SK-N-SH (cell line): ENCODE data around the gene NREP. TPM values are rescaled to one million over a fixed set of nuclear protein-coding genes. Genes with fewer than 3 reads are reported as not detected.

Source experiments
- CTCF ChIA-PET: fragments of 300-600, 350-600 bp; formaldehyde crosslinking; extraction: SDS; loops from one replicate; lab custom pipeline; 2021; lab: Yijun Ruan, JAX
- POLR2A ChIA-PET: fragments of 350-600 bp; sonication (Branson Sonifier 250); formaldehyde crosslinking; extraction: SDS; loops from one replicate; lab custom pipeline; 2020; ENCODE audit warnings: antibody characterized with exemption, inconsistent platforms; lab: Yijun Ruan, JAX
- DNase-seq: peaks from one replicate; pipeline ENCODE4 v3.0.0; 2012
- H2AFZ ChIP-seq: fragments of 200-600 bp; sonication (generic); 2 replicates; pipeline ENCODE4 v1.8.1; 2016; ENCODE audit warnings: antibody characterized with exemption, mild to moderate bottlenecking, low read depth
- H3F3A ChIP-seq: fragments of 200-600 bp; sonication (generic); replicated peaks from 2 replicates; pipeline ENCODE3; 2016; ENCODE audit warnings: antibody characterized with exemption, mild to moderate bottlenecking; ENCODE audit not compliant: insufficient read depth
- H3K27ac ChIP-seq, 2 experiments: fragments of 200-500 bp in 1 of 2; fragments of 200-600 bp in 1 of 2; sonication (Bioruptor generic) in 1 of 2; sonication (generic), shearing (Covaris generic) in 1 of 2; 2 replicates each; pipeline versions ENCODE4 v1.5.1 to v1.6.1; 2014 to 2016; ENCODE audit warnings: low read depth in 2 of 2, inconsistent platforms in 1 of 2, low read length in 1 of 2, mild to moderate bottlenecking in 1 of 2, mixed read lengths in 1 of 2
- H3K27me3 ChIP-seq: fragments of 200-600 bp; sonication (generic), shearing (Covaris generic); 2 replicates; pipeline ENCODE4 v1.6.1; 2016; ENCODE audit warnings: mixed run types; ENCODE audit not compliant: insufficient read depth
- H3K36me3 ChIP-seq, 2 experiments: fragments of 200-500 bp in 1 of 2; fragments of 200-600 bp in 1 of 2; sonication (Bioruptor generic) in 1 of 2; sonication (generic) in 1 of 2; replicated peaks in 1 of 2; 2 replicates each; pipeline versions ENCODE3 to v1.5.1; 2014 to 2016; ENCODE audit warnings: low read length in 1 of 2, mild to moderate bottlenecking in 1 of 2; ENCODE audit not compliant: insufficient read depth in 2 of 2, control insufficient read depth in 1 of 2
- H3K4me1 ChIP-seq, 2 experiments: fragments of 200-500 bp in 1 of 2; fragments of 200-600 bp in 1 of 2; sonication (Bioruptor generic) in 1 of 2; sonication (generic), shearing (Covaris generic) in 1 of 2; 2 replicates each; pipeline versions ENCODE4 v1.5.1 to v1.6.1; 2014 to 2016; ENCODE audit warnings: low read depth in 1 of 2, low read length in 1 of 2, mixed run types in 1 of 2; ENCODE audit not compliant: insufficient read depth in 2 of 2, control insufficient read depth in 1 of 2
- H3K4me2 ChIP-seq: fragments of 200-600 bp; sonication (generic), shearing (Covaris generic); 2 replicates; pipeline ENCODE4 v1.6.1; 2017; ENCODE audit warnings: mixed run types
- H3K4me3 ChIP-seq, 2 experiments: fragments of 200-500 bp in 1 of 2; fragments of 200-600 bp in 1 of 2; sonication (Bioruptor generic) in 1 of 2; sonication (generic), shearing (Covaris generic) in 1 of 2; 2 replicates each; pipeline versions ENCODE4 v1.5.1 to v1.8.1; 2014 to 2016; ENCODE audit warnings: low read depth in 2 of 2, inconsistent platforms in 1 of 2, low read length in 1 of 2, mild to moderate bottlenecking in 1 of 2, mixed read lengths in 1 of 2, moderate library complexity in 1 of 2
- H3K79me2 ChIP-seq: fragments of 200-600 bp; sonication (generic); 2 replicates; pipeline ENCODE4 v1.8.1; 2017; ENCODE audit warnings: mild to moderate bottlenecking; ENCODE audit not compliant: insufficient read depth
- H3K9ac ChIP-seq: fragments of 200-600 bp; sonication (generic); 2 replicates; pipeline ENCODE4 v1.6.1; 2017; ENCODE audit warnings: mixed run types
- H3K9me2 ChIP-seq: fragments of 200-600 bp; sonication (generic); 2 replicates; pipeline ENCODE4 v1.6.1; 2017; ENCODE audit warnings: mixed run types
- H3K9me3 ChIP-seq: fragments of 200-600 bp; sonication (generic); 2 replicates; pipeline ENCODE4 v1.6.1; 2017; ENCODE audit warnings: mixed run types, mild to moderate bottlenecking, moderate library complexity
- H4K20me1 ChIP-seq: fragments of 200-600 bp; sonication (generic); 2 replicates; pipeline ENCODE4 v1.6.1; 2017; ENCODE audit warnings: mild to moderate bottlenecking, mixed run types; ENCODE audit not compliant: insufficient read depth
- ELF1 ChIP-seq: IDR thresholded peaks from 2 replicates; pipeline ENCODE4 v1.4.0; 2012
- EZH2phosphoT487 ChIP-seq: fragments of 200-600 bp; sonication (generic); IDR thresholded peaks from 2 replicates; pipeline ENCODE4 v1.6.1; 2017; ENCODE audit warnings: low read depth, mixed run types, mild to moderate bottlenecking, antibody characterized with exemption, moderate library complexity, borderline replicate concordance
- FOSL2 ChIP-seq: IDR thresholded peaks from 2 replicates; pipeline ENCODE4 v1.4.0; 2012; ENCODE audit warnings: low read depth, mild to moderate bottlenecking, moderate library complexity, borderline replicate concordance
- FOXJ3 ChIP-seq: sonication (generic); formaldehyde crosslinking; IDR thresholded peaks from 2 replicates; pipeline ENCODE4 v1.5.1; 2020; ENCODE audit warnings: mild to moderate bottlenecking, missing genetic modification reagents
- FOXM1 ChIP-seq: IDR thresholded peaks from 2 replicates; pipeline ENCODE4 v1.4.0; 2012; ENCODE audit warnings: low read depth, mild to moderate bottlenecking
- IRF3 ChIP-seq: fragments of 150-350 bp; IDR thresholded peaks from 2 replicates; pipeline ENCODE4 v1.6.1; 2016; ENCODE audit warnings: mild to moderate bottlenecking, low read depth, low read length
- MAX ChIP-seq: IDR thresholded peaks from 2 replicates; pipeline ENCODE4 v1.4.0; 2012; ENCODE audit warnings: low read depth
- MEF2A ChIP-seq: IDR thresholded peaks from 2 replicates; pipeline ENCODE4 v1.4.0; 2012; ENCODE audit warnings: low read depth, borderline replicate concordance
- NRF1 ChIP-seq: IDR thresholded peaks from 2 replicates; pipeline ENCODE4 v1.6.1; 2012; ENCODE audit warnings: low read depth, mild to moderate bottlenecking, low read length
- PBX3 ChIP-seq: IDR thresholded peaks from 2 replicates; pipeline ENCODE4; 2012
- POLR2AphosphoS5 ChIP-seq: IDR thresholded peaks from 2 replicates; pipeline ENCODE4 v1.6.1; 2012; ENCODE audit warnings: low read depth, low read length
- RAD21 ChIP-seq: IDR thresholded peaks from 2 replicates; pipeline ENCODE4 v1.6.1; 2012; ENCODE audit warnings: mild to moderate bottlenecking, low read length
- RXRA ChIP-seq: IDR thresholded peaks from 2 replicates; pipeline ENCODE4 v1.4.0; 2012; ENCODE audit warnings: low read depth, mild to moderate bottlenecking, borderline replicate concordance
- SMC3 ChIP-seq: IDR thresholded peaks from 2 replicates; pipeline ENCODE4 v1.6.1; 2012; ENCODE audit warnings: low read depth, low read length, improper control_type of control experiment
- TAF1 ChIP-seq: IDR thresholded peaks from 2 replicates; pipeline ENCODE4 v1.6.1; 2012; ENCODE audit warnings: low read depth, mild to moderate bottlenecking, low read length, moderate library complexity, borderline replicate concordance
- TCF12 ChIP-seq: IDR thresholded peaks from 2 replicates; pipeline ENCODE4 v1.4.0; 2012
- TEAD4 ChIP-seq: IDR thresholded peaks from 2 replicates; pipeline ENCODE4 v1.4.0; 2012; ENCODE audit warnings: mild to moderate bottlenecking, borderline replicate concordance; ENCODE audit not compliant: insufficient read depth
- USF2 ChIP-seq: fragments of 150-350 bp; IDR thresholded peaks from 2 replicates; pipeline ENCODE4 v1.6.1; 2017; ENCODE audit warnings: antibody characterized with exemption, low read length, low read depth, borderline replicate concordance
- YY1 ChIP-seq: IDR thresholded peaks from 2 replicates; pipeline ENCODE4 v1.4.0; 2012; ENCODE audit warnings: low read depth, mild to moderate bottlenecking
- ZBTB33 ChIP-seq: IDR thresholded peaks from 2 replicates; pipeline ENCODE4 v1.4.0; 2012; ENCODE audit warnings: low read depth, borderline replicate concordance
- WGBS: methylation state at CpG from one replicate; pipeline ENCODE4 v1.1.6; 2017; ENCODE audit warnings: low lambda C conversion rate; 5-methylcytosine and 5-hydroxymethylcytosine counted together
- polyA plus RNA-seq, 3 experiments: library from polyadenylated mRNA; depleted of rRNA; stranded (reverse); fragments of >200 nt; gene quantifications; 2 replicates each; pipeline ENCODE4 v1.2.3, GENCODE V29; 2012

Gene NREP
- polyA plus RNA-seq, 1 of the 3 experiments (the other 2 are of a cell fraction), result 94.4 TPM

GRCh38 chr5:111745075-111745739 is 11.8 kb downstream of the NREP start:
- Histone ChIP-seq H3K9me3 (no peaks in the 10 kb centered on the region), H3K4me3 (no peak overlapping the region), H3K79me2 (peaks cover 71% of the 10 kb centered on the region), H3K9ac (no peak overlapping the region), H3K9me2 (no peaks in the 10 kb centered on the region)
- CTCF ChIA-PET, result interaction anchor here (0.6 to 1.2 kb wide), 2 partner anchors 21 to 194 kb away, joined by 3 read pairs; no protein-coding TSS in a partner anchor
- TF ChIP-seq FOSL2, result no peak
- TF ChIP-seq MAX, result no peak
- no peak for TF ChIP-seq POLR2AphosphoS5
- no peak for TF ChIP-seq ELF1
- no peak for TF ChIP-seq FOXJ3 (CRISPR knock-in tag)
- TF ChIP-seq NRF1, result no peak
- no peak for TF ChIP-seq TAF1
- no peak for TF ChIP-seq RXRA
- TF ChIP-seq YY1, result no peak
- TF ChIP-seq USF2, result no peak
- TF ChIP-seq SMC3, result no peak
- no peak for TF ChIP-seq IRF3
- no peak for TF ChIP-seq PBX3
- TF ChIP-seq ZBTB33, result no peak
- TF ChIP-seq TCF12, result no peak
- TF ChIP-seq MEF2A, result no peak
- no peak for TF ChIP-seq RAD21
- no peak for TF ChIP-seq FOXM1
- TF ChIP-seq EZH2phosphoT487, result no peak
- TF ChIP-seq TEAD4, result no peak
- TF ChIP-seq, all 33 proteins: peak for 0
- H2AFZ ChIP-seq, result no peak overlapping the region
- H4K20me1 ChIP-seq, result peaks cover 3% of the 10 kb centered on the region; the same call in 1 of the 2 replicates
- H3K27me3 ChIP-seq, result no peaks in the 10 kb centered on the region
- no peak overlapping the region for H3K4me2 ChIP-seq
- no peak overlapping the region; a peak in 3 of 4 replicates for H3K27ac ChIP-seq
- H3K36me3 ChIP-seq, result peaks cover 35 to 47% of the 10 kb centered on the region in 2 experiments
- no peak for DNase-seq
- POLR2A ChIA-PET, result no interaction called here
- peaks cover 17 to 31% of the 10 kb centered on the region in 2 experiments for H3K4me1 ChIP-seq
- WGBS, result 92% methylated on average over 4 of the region's 4 CpGs
- peaks cover 35% of the 10 kb centered on the region for H3F3A ChIP-seq
